GM21786 (cell line): ENCODE measurements around the gene HOTAIR.
A peak's percentile ranks its signal among the peaks of the same experiment; 100 is the strongest.

Experiments
- ATAC-seq: cut with Tn5 transposase; IDR thresholded peaks from one replicate; pipeline ENCODE4 v1.9.1; 2021; ENCODE audit not compliant: unreplicated experiment

HOTAIR gene

DNA sequence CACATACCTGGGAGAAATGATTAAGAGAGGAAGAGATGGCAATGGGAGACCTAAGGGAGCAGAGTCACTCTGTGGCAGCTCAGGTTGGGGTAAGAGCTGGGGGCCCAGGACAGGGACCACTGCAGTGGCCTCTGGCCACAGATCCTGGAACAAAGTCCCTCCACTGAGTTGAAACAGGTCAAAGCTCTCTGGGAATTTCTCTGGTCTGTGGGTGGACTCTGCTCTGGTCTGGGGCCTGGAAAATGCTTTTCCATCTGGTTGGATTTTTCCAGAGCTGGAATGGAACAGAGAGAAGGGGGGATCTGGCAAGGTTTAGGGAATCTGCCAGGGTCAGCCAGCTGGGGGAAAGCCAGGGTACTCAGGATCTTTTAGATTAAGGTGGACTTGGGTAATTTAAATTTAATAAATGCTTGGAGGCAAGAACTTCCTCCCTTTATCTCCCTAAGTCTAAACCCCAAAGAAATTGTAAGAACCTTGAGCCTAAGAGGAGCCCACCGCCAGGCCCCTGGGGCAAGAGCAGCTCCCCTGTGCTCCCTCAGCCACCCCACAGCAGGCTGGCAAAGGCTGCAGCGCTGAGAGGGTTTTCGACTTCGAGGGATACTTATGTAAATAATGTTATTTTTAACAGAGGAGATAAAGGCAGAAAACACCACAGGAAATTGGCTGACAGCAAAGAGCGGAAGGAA lies 13.9 kb upstream of the HOTAIR start:
- ATAC-seq: no peak

DNA sequence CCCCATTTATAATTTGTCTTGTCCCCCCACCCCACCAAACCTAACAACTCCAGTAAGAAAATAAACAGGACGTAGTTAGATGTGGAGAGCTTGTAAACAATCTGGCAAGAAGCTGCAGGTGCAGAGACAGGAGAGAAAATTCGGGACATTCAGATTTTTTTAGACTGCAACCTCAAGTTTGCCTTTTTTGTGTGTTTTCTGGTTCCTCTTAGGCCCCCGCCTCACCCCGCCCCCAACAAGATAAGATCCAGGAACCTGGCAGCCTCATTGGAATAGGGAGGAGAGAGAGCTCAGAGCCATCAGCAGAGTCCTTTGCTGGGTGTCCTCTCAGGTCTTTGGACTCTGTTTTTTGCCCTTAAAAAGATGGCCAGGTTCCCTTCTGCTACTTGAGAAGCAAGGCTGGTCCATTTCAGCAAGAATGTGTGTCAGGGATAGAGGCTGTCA lies 13.1 kb upstream of the HOTAIR start:
- no peak for ATAC-seq

- no peak for ATAC-seq
Observed at GRCh38 chr12:53986686-53987483, 12.1 kb upstream of the HOTAIR start.

DNA sequence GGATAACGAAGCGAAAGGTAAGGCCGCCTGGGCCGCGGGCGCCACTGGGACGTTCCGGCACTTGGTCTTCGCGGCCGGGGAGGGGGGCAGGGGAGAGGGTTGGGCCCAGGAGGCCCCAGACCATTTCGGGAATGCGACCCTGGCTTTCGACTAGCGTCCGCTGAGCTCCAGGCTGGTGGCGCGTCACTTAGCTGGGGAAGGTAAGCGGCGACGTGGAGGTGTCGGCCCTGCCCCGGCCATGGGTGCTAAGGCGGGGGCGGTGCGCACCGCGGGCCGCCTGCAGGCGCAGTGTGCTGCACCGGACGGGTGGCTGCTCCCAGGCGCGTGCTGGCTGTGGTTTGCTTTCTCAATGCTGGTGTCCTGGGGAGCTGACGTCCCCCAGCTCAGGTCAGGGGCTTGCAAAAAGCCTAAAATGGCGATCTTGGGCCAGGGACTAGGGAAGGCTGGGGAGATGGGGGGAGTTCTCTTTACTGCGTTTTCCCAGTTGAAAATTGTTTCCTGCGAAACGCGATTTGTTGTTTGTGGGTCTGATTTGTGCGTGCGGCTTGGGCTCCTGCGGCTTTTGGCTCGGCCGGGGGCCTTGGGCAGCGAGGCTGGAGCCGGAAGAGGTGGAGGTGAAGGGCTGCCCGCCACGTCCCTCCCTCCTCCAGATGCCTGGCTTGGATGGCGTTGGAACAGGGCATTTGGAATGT lies 11.4 kb upstream of the HOTAIR start:
- ATAC-seq: no peak

- no peak for ATAC-seq
Observed at GRCh38 chr12:53985692-53985993, 10.9 kb upstream of the HOTAIR start.

GRCh38 chr12:53984901-53985691 lies 10.3 kb upstream of the HOTAIR start, which contains the start of gene HOXC10:
HOXC10 (plus strand) TSS chr12:53985146; CDS start chr12:53985260, 114 bp downstream.
- ATAC-seq: peak; percentile 74

GRCh38 chr12:53983950-53984572 lies 9.3 kb upstream of the HOTAIR start:
- no peak for ATAC-seq

DNA sequence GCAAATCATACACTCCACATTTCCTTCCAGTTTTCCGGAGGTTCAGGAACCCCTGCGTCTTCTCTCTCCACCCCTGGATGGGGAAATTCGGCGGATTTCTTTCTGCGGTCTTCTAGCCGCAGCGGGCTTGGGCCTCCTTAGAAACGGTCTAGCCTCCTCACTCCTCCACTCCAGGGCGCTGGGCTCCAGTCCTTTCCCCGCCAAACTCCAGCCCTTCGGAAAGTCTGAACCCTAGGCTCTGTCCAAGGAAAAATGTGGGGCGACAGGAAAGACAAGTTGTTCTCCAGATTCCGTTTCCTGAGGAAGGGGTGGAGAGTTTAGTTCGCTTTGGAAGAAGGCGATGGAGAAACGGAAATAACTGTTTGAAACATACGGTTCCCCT lies 8.8 kb upstream of the HOTAIR start:
- no peak for ATAC-seq

- ATAC-seq: no peak
Observed at GRCh38 chr12:53982648-53983567, 8.2 kb upstream of the HOTAIR start.

DNA sequence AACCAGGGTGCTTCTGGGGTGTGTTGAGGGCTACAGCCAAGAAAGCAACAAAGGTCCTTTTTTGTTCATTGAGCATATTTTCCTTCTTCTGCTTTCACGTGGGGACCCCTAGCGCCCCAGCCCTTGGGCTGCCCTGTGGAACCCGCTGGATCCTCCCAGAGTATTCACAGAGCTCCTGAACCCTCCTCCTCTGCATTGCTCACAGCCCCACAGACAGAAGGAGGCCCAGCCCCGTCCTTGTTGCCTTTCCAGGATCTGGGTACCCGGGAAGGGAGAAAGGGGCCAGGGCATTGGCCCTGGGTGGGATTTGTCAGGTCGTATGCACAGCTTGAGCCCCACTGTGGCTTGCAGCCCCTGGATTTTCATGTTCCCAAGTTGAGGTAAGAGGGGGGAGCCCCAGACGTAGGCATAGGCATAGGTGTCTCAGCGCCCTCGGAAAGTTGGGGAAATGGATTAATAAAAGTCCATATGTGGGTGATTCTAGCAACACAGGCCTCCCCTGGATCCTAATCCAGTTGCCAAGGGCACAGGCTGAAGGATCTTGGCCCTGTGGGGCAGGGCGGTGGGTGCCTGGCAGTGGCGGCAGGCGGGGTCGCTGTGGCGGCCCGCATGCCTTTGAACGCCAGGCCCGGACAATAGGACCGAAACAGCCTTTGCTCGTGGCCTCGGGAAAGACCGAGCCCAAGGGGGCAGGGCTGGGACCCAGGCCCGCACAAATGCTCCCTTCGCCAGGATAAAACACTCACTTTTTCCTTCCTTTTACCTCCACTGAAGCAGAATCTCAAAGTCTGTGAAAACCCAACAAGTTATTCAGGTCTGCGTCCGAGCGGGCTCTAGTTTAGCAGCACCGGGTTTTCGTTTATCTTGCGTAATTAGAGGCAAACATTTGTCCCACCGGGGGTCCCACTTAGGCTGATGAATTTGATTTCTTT lies 7.1 kb upstream of the HOTAIR start:
- ATAC-seq: no peak

DNA sequence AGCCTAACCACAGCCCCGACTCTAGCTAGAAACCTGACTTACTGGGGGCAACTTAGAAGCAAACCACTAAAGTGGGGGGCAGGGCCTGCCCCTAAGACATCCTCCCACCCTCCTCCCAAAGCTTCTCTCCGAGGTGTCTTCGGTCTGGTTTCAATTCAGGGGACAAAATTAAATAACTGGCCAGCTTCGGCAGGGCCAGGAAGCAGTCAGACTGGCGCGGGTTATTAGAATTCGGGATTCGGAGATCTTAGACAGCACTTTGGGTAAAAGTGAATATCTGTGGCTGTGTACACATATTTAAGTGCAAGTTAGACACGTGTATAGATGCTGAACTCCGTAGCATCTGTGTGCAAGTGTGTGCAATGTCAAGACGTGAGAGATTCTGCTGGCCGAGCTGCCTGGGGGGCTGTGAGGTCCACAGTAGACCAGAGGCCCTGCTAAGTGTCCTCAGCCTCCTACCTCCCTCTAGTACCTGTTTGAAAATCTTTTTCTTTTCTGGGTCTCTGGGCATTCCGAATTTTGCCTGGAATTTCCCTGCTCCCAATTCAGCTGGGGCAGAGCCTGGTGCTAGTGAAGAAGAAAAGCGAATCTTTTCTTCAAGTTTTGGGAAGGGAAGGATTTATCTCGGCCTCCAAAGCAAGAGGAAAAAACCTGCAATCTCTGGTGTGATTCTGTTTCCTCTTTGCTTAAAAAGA lies 6.2 kb upstream of the HOTAIR start:
- no peak for ATAC-seq

DNA sequence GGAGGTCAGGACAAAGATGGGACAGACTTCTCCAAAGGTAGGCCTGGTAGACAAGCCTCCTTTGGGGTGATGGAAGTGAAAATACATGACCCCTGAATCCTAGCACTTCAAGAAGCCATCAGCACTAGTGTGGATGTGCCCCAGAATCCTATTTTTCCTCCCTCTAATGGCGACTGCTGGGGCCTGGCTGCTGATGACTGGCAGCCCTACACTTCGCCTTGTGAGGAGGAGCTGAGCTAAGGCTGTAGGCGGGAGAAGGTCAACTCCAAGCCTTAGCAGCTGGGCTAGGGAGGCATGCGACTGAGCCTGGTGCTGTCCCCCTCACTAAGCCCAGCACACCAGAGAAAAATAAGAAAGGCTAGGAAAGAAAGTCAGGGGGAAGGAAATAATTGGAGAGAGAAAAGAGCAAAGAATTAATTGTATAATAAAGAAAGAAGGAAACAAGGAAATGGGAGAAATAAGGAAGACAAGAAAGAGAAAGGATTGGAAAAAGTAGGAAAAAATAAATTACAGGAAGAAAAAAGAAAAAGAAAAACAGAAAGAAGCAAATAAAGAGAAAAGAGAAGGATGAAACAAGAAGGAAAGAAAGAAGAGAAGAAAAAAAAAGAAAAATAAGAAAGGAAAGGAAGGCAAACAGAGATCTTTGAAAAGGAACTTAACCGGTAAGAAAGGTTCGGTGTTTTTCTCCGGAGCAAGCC lies 5.5 kb upstream of the HOTAIR start:
- ATAC-seq: no peak

GRCh38 chr12:53978477-53979356 lies 4.0 kb upstream of the HOTAIR start:
- no peak for ATAC-seq

- ATAC-seq: no peak
Observed at GRCh38 chr12:53977596-53978445, 3.1 kb upstream of the HOTAIR start.

GRCh38 chr12:53976823-53977595 lies 2.3 kb upstream of the HOTAIR start:
- no peak for ATAC-seq
